Subcutaneous abdominal adipose tissue (tissue), 5 donors: Measurements from ENCODE around the gene CNKSR2.

Source experiments
- H3K27ac ChIP-seq: one replicate; pipeline ENCODE4 v1.7.0; 2013; ENCODE audit warnings: low read depth, mild to moderate bottlenecking, inconsistent platforms, low read length, moderate library complexity
- H3K27me3 ChIP-seq, 5 donors: one replicate each; pipeline ENCODE4 v1.7.0; 2013; ENCODE audit warnings: low read length in 5 of 5, inconsistent platforms in 1 of 5; ENCODE audit not compliant: control insufficient read depth in 5 of 5, insufficient read depth in 4 of 5
- H3K36me3 ChIP-seq, 5 donors: one replicate each; pipeline ENCODE4 v1.7.0; 2013; ENCODE audit warnings: low read length in 5 of 5; ENCODE audit not compliant: control insufficient read depth in 5 of 5, insufficient read depth in 5 of 5
- H3K4me1 ChIP-seq, 5 donors: one replicate each; pipeline ENCODE4 v1.7.0; 2013; ENCODE audit warnings: low read length in 5 of 5, mild to moderate bottlenecking in 3 of 5, moderate library complexity in 1 of 5; ENCODE audit not compliant: control insufficient read depth in 5 of 5, insufficient read depth in 5 of 5
- H3K4me3 ChIP-seq, 5 donors: one replicate each; pipeline ENCODE4 v1.7.0; 2013; ENCODE audit warnings: low read length in 5 of 5, low read depth in 1 of 5
- H3K9ac ChIP-seq, 5 donors: one replicate each; pipeline ENCODE4 v1.7.0; 2013; ENCODE audit warnings: low read length in 5 of 5, mild to moderate bottlenecking in 4 of 5, moderate library complexity in 3 of 5
- H3K9me3 ChIP-seq, 5 donors: one replicate each; pipeline ENCODE4 v1.7.0; 2013; ENCODE audit warnings: low read length in 5 of 5; ENCODE audit not compliant: control insufficient read depth in 5 of 5
- donor health status: healthy.
- donor health status: healthy.
- donor health status: healthy.
- donor health status: healthy.
- donor health status: healthy.

The CNKSR2 gene

GRCh38 chrX:21565025-21565424 is 190.8 kb downstream of the CNKSR2 start:
- no peak overlapping the region for H3K4me3 ChIP-seq
- no peaks in the 10 kb centered on the region for H3K4me1 ChIP-seq
- no peak overlapping the region for H3K9ac ChIP-seq
- no peaks in the 10 kb centered on the region for H3K36me3 ChIP-seq
- H3K9me3 ChIP-seq, result no peaks in the 10 kb centered on the region
- no peak overlapping the region for H3K27ac ChIP-seq
- H3K27me3 ChIP-seq, result no peaks in the 10 kb centered on the region

GRCh38 chrX:21574793-21575192 is 200.6 kb downstream of the CNKSR2 start:
- Histone ChIP-seq H3K9ac (no peak overlapping the region), H3K4me3 (no peak overlapping the region), H3K9me3 (peaks cover 0 to 6% (median 3%) of the 10 kb centered on the region in 5 donors), H3K36me3 (no peaks in the 10 kb centered on the region), H3K4me1 (no peaks in the 10 kb centered on the region), H3K27me3 (peaks cover 0 to 2% (median 0%) of the 10 kb centered on the region in 5 donors), H3K27ac (no peak overlapping the region)

- Histone ChIP-seq H3K27ac (no peak overlapping the region), H3K4me3 (no peak overlapping the region), H3K9ac (no peak overlapping the region), H3K27me3 (no peaks in the 10 kb centered on the region), H3K9me3 (peaks cover 0 to 5% (median 0%) of the 10 kb centered on the region in 5 donors), H3K36me3 (no peaks in the 10 kb centered on the region), H3K4me1 (no peaks in the 10 kb centered on the region)
Measured at GRCh38 chrX:21581479-21581878, 207.3 kb downstream of the CNKSR2 start.

GRCh38 chrX:21586001-21586400 is 211.8 kb downstream of the CNKSR2 start:
- peaks cover 0 to 11% (median 0%) of the 10 kb centered on the region in 5 donors for H3K9me3 ChIP-seq
- no peak overlapping the region for H3K4me3 ChIP-seq
- no peak overlapping the region for H3K9ac ChIP-seq
- H3K4me1 ChIP-seq, result no peaks in the 10 kb centered on the region
- no peaks in the 10 kb centered on the region for H3K36me3 ChIP-seq
- H3K27ac ChIP-seq, result no peak overlapping the region
- no peaks in the 10 kb centered on the region for H3K27me3 ChIP-seq

GRCh38 chrX:21590012-21590776 is 216.0 kb downstream of the CNKSR2 start:
- Histone ChIP-seq H3K9me3 (peaks cover 0 to 14% (median 0%) of the 10 kb centered on the region in 5 donors), H3K9ac (no peak overlapping the region), H3K27me3 (no peaks in the 10 kb centered on the region), H3K4me3 (no peak overlapping the region), H3K27ac (no peak overlapping the region), H3K36me3 (no peaks in the 10 kb centered on the region), H3K4me1 (no peaks in the 10 kb centered on the region)

- Histone ChIP-seq H3K27me3 (no peaks in the 10 kb centered on the region), H3K36me3 (peaks cover 0 to 4% (median 0%) of the 10 kb centered on the region in 5 donors), H3K9ac (no peak overlapping the region), H3K9me3 (no peaks in the 10 kb centered on the region), H3K4me3 (no peak overlapping the region), H3K4me1 (no peaks in the 10 kb centered on the region), H3K27ac (no peak overlapping the region)
Measured at GRCh38 chrX:21606002-21606401, 231.8 kb downstream of the CNKSR2 start.

DNA sequence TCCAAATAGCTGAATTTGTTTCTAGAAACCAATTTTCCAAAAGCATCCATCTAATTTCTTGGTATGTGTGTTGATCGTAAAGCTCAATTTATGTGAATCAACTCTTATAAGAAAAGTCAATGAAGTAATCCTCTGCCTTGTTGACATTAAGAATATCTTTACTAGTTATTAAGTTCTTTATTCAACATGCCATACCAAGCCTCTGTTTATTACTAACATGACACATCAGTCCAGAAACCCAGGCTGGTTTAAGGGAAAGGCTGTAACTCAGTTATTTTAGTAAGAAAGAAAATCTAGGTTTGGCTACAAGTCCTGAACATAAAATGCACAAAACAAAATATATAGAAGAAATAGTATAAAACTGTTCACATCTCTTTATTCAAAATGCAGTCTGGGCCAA is 235.9 kb downstream of the CNKSR2 start:
- Histone ChIP-seq H3K27me3 (peaks cover 0 to 4% (median 0%) of the 10 kb centered on the region in 5 donors), H3K9me3 (no peaks in the 10 kb centered on the region), H3K9ac (no peak overlapping the region), H3K36me3 (peaks cover 0 to 4% (median 0%) of the 10 kb centered on the region in 5 donors), H3K4me1 (no peaks in the 10 kb centered on the region), H3K4me3 (no peak overlapping the region), H3K27ac (no peak overlapping the region)

- Histone ChIP-seq H3K9me3 (no peaks in the 10 kb centered on the region), H3K36me3 (peaks cover 0 to 4% (median 0%) of the 10 kb centered on the region in 5 donors), H3K27ac (no peak overlapping the region), H3K4me1 (no peaks in the 10 kb centered on the region), H3K4me3 (no peak overlapping the region), H3K27me3 (peaks cover 0 to 4% (median 0%) of the 10 kb centered on the region in 5 donors), H3K9ac (no peak overlapping the region)
Measured at GRCh38 chrX:21612154-21612553, 237.9 kb downstream of the CNKSR2 start.

- Histone ChIP-seq H3K4me1 (no peaks in the 10 kb centered on the region), H3K4me3 (no peak overlapping the region), H3K9ac (no peak overlapping the region), H3K27me3 (peaks cover 0 to 4% (median 0%) of the 10 kb centered on the region in 5 donors), H3K27ac (no peak overlapping the region), H3K9me3 (no peaks in the 10 kb centered on the region), H3K36me3 (no peaks in the 10 kb centered on the region)
Measured at GRCh38 chrX:21616386-21616785, 242.2 kb downstream of the CNKSR2 start.

GRCh38 chrX:21620234-21620633 is 246.0 kb downstream of the CNKSR2 start:
- H3K4me1 ChIP-seq, result no peaks in the 10 kb centered on the region
- H3K27ac ChIP-seq, result no peak overlapping the region
- H3K4me3 ChIP-seq, result no peak overlapping the region
- no peaks in the 10 kb centered on the region for H3K9me3 ChIP-seq
- no peaks in the 10 kb centered on the region for H3K27me3 ChIP-seq
- no peaks in the 10 kb centered on the region for H3K36me3 ChIP-seq
- H3K9ac ChIP-seq, result no peak overlapping the region
